HEK293T (cell line): ENCODE measurements around the gene HSD17B12.

Experiments
- ARNT ChIP-seq: fragments of 450-650 bp; IDR thresholded peaks from 2 replicates; pipeline ENCODE4 v1.6.1; 2017; ENCODE audit warnings: mild to moderate bottlenecking
- BHLHE40 ChIP-seq: fragments of 450-650 bp; IDR thresholded peaks from 2 replicates; pipeline ENCODE4 v1.6.1; 2016; ENCODE audit warnings: mild to moderate bottlenecking, moderate library complexity, borderline replicate concordance
- ELF4 ChIP-seq: fragments of 450-650 bp; IDR thresholded peaks from 2 replicates; pipeline ENCODE4 v1.6.1; 2017; ENCODE audit warnings: antibody characterized with exemption
- FOXA1 ChIP-seq: fragments of 450-650 bp; IDR thresholded peaks from 2 replicates; pipeline ENCODE4 v1.6.1; 2016; ENCODE audit warnings: mild to moderate bottlenecking
- FOXK2 ChIP-seq: fragments of 450-650 bp; IDR thresholded peaks from 2 replicates; pipeline ENCODE4 v1.6.1; 2016; ENCODE audit warnings: mild to moderate bottlenecking
- FOXM1 ChIP-seq: fragments of 450-650 bp; IDR thresholded peaks from 2 replicates; pipeline ENCODE4 v1.6.1; 2017; ENCODE audit warnings: mild to moderate bottlenecking, borderline replicate concordance
- L3MBTL2 ChIP-seq: fragments of 450-650 bp; conservative IDR thresholded peaks from 2 replicates; pipeline ENCODE4 v1.6.1; 2016; ENCODE audit warnings: mild to moderate bottlenecking
- LEF1 ChIP-seq: fragments of 450-650 bp; IDR thresholded peaks from 2 replicates; pipeline ENCODE4 v1.6.1; 2017; ENCODE audit warnings: mild to moderate bottlenecking, borderline replicate concordance
- NFRKB ChIP-seq: fragments of 450-650 bp; IDR thresholded peaks from 2 replicates; pipeline ENCODE4 v1.6.1; 2016; ENCODE audit warnings: mild to moderate bottlenecking, moderate library complexity
- PKNOX1 ChIP-seq: fragments of 450-650 bp; IDR thresholded peaks from 2 replicates; pipeline ENCODE4 v1.6.1; 2016
- SP1 ChIP-seq: fragments of 450-650 bp; IDR thresholded peaks from 2 replicates; pipeline ENCODE4 v1.6.1; 2017
- SUZ12 ChIP-seq: fragments of 450-650 bp; IDR thresholded peaks from 2 replicates; pipeline ENCODE4 v1.6.1; 2016; ENCODE audit warnings: mild to moderate bottlenecking
- TARDBP ChIP-seq: fragments of 450-650 bp; IDR thresholded peaks from 2 replicates; pipeline ENCODE4 v1.6.1; 2016
- ZNF384 ChIP-seq: fragments of 450-650 bp; IDR thresholded peaks from 2 replicates; pipeline ENCODE4 v1.6.1; 2016

DNA sequence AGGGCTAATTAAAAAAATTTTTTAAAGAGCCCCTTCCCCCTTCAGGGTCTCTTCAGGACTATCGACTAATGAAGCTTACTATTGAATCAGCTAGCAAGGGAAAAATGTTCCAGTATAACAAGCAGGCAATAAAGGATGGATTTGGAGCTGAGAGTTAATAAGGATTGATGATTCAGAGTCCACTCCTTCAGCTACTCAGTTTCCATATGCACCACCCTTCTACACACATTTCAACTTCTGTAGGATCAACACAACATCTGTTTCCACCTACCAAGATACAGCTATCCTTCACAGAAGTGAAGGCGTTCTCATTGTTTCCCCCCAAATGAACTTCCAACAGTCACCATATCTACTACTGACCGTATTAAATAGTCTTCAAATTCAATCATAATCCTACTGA lies 193.5 kb downstream of the HSD17B12 start:
- TF ChIP-seq PKNOX1 (no peak), FOXM1 (no peak), BHLHE40 (no peak), FOXA1 (no peak), TARDBP (no peak), SUZ12 (no peak), ZNF384 (no peak), ARNT (no peak), L3MBTL2 (no peak), SP1 (no peak), FOXK2 (no peak), ELF4 (no peak), NFRKB (no peak), LEF1 (no peak)
